ENCODE results near the gene CHD2. TPM values are rescaled to one million over a fixed set of nuclear protein-coding genes. Genes with fewer than 3 reads are reported as not detected.

The CHD2 gene
- total RNA-seq, 2 experiments from 2014 or later, result 92.8 to 95.7 TPM

DNA sequence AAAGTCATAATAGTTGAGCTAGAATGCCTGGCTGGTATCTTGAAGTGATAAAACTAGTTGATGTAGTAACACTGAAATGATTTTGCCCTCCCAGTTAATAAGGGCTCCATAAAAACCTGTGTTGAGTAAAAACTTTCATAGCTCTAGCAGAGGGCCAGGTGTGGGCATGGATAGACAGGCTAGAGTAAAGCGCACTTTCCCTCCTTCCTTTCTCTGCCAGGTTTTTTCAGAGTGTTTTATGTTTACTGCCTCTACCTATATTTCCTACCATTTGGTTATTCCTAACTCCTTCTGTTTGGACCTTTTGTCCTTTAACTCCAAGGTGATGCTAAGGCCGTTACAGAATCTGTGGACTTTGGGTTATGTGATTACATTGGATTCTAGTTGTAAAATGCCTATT, 25.3 kb downstream of the CHD2 start:
- no peak overlapping the region for H3K4me3 Mint-ChIP-seq
- H3K4me1 Mint-ChIP-seq, result peaks cover 74% of the 10 kb centered on the region
- peak overlapping the region; percentile 55 for H3K27ac Mint-ChIP-seq
- no peaks in the 10 kb centered on the region for H3K9me3 Mint-ChIP-seq
- H3K36me3 Mint-ChIP-seq, result peaks cover 78% of the 10 kb centered on the region
- no peaks in the 10 kb centered on the region for H3K27me3 Mint-ChIP-seq
- no peak for DNase-seq

DNA sequence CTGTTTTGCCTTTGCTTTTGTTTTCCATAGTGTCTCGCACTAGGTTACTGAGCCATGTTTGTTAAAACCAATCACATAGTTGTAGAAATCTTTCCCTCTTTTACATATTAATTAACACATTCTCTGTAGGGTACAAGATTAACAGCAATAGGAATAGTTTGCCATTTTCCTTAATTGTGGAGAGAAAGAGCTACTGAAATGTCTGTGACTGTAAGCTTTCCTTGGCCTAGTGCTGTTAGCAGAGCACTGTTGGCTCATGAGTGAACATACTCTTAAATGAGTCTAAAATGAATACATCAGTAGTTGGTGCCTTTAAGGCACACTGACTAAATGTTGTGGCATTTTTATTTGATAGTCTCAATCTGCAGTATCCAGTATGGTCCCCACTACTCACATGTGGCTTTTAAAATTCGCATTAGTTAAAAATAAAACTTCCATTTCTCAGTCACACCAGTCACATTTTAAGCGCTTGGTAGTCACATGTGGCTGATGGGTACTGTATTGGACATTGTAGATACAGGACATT, 28.2 kb downstream of the CHD2 start:
- no peaks in the 10 kb centered on the region for H3K27me3 Mint-ChIP-seq
- no peak for DNase-seq
- peaks cover 50% of the 10 kb centered on the region for H3K4me1 Mint-ChIP-seq
- no peak overlapping the region for H3K4me3 Mint-ChIP-seq
- peaks cover 70% of the 10 kb centered on the region for H3K36me3 Mint-ChIP-seq
- H3K27ac Mint-ChIP-seq, result peak overlapping the region; percentile 47
- no peaks in the 10 kb centered on the region for H3K9me3 Mint-ChIP-seq

DNA sequence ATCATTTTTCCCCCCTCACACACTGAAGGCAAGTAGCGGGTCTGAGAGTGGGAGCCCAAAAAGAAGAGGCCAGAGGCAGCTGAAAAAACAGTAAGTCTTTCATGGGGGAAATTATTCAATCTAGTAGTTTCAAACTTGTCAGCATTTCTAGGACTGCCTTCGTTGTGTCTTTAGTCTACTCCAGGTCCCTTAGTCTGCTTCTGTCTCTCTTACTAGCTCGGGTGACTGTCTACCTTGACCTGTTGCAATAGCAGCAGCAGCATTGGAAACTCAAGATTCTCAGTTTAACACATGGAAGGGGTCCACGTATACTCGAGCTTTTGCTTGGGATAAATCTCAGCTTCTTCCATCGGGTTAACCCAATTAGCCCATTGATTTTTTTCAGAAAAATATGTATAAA, 28.9 kb downstream of the CHD2 start:
- peak overlapping the region; percentile 47 for H3K27ac Mint-ChIP-seq
- peaks cover 48% of the 10 kb centered on the region for H3K4me1 Mint-ChIP-seq
- no peaks in the 10 kb centered on the region for H3K9me3 Mint-ChIP-seq
- no peak overlapping the region for H3K4me3 Mint-ChIP-seq
- DNase-seq, result no peak
- no peaks in the 10 kb centered on the region for H3K27me3 Mint-ChIP-seq
- H3K36me3 Mint-ChIP-seq, result peaks cover 70% of the 10 kb centered on the region

DNA sequence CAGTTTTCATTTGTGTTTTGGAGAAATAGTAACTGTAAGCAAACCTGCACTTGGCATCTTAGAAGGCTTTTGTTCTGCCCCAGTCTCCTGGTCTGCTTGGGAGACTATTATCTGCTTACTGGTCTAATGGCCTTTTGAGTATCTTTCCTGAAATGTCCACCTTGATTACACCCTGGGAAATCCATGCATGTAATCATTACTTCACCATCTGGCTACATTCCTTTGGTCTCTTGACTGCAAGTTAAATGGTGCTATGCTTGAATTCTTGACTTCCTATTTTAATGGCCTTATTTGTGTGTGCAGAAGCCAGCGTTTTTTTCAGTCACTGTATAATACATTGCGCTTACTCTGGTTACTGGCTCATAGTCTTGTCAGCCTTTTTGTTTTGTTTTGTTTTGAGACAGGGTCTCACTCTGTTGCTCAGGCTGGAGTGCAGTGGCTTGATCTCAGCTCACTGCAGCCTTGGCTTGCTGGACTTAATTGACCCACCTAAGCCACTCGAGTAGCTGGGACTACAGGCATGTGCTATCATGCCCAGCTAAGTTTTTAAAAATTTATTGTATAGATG, 30.0 kb downstream of the CHD2 start:
- Mint-ChIP-seq H3K4me3 (no peak overlapping the region), H3K36me3 (peaks cover 68% of the 10 kb centered on the region), H3K27ac (no peak overlapping the region), H3K27me3 (no peaks in the 10 kb centered on the region), H3K9me3 (no peaks in the 10 kb centered on the region), H3K4me1 (peaks cover 48% of the 10 kb centered on the region)
- no peak for DNase-seq

DNA sequence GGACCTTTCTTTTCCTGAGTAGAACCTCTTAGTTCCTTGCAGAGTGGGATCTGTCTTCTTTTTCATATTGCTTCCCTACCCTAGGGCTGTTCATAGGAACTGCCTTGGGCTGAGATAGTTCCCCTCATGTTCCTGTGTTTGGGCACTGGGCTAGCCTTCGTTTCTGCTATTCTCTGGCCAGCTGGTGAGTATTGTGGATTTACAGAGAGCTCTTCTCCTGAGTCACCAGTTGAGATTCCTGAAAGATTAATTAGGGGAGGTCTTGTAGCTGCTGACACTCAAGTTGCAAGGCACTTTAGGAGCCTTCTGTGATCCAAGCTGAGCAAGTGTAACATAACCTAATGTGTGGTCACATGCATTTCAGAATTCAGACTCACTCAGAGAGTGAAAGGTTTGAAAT, 30.7 kb downstream of the CHD2 start:
- Mint-ChIP-seq H3K4me3 (no peak overlapping the region), H3K36me3 (peaks cover 70% of the 10 kb centered on the region), H3K4me1 (peaks cover 48% of the 10 kb centered on the region), H3K27me3 (no peaks in the 10 kb centered on the region), H3K9me3 (no peaks in the 10 kb centered on the region), H3K27ac (peak overlapping the region; percentile 22)
- DNase-seq, result no peak

DNA sequence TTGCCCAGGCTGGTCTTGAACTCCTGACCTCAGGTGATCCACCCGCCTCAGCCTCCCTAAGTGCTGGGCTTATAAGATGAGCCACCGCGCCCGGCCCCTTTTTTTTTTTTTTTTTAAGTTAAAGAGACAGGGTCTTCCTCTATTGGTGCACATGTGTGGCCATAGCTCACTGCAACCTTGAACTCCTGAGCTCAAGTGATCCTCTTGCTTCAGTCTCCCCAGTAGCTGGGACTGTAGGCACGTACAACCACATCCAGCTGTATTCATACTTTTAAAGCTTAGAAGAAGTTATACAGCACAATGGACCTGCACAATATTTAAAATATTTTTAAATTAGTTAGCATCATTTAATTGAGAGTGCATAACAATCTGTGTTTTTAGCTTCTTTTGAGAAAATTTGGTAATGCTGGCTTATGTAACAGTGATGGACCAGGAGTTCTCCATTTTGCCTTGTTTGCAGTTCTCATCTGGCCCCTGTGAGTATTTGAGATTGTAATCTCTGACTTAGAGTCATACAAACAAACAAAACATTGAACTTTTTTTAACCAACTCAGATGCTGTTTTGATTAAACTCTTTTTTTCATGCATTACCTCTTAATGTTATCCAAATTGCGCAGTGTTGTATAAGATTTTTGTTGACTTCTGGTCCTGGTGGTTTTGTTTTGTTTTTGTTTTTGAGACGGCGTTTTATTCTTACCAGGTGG, 33.0 kb downstream of the CHD2 start:
- Mint-ChIP-seq H3K27me3 (no peaks in the 10 kb centered on the region), H3K4me3 (no peak overlapping the region), H3K27ac (peak overlapping the region; percentile 41), H3K9me3 (no peaks in the 10 kb centered on the region), H3K4me1 (peaks cover 42% of the 10 kb centered on the region), H3K36me3 (peaks cover 60% of the 10 kb centered on the region)
- DNase-seq, result no peak

DNA sequence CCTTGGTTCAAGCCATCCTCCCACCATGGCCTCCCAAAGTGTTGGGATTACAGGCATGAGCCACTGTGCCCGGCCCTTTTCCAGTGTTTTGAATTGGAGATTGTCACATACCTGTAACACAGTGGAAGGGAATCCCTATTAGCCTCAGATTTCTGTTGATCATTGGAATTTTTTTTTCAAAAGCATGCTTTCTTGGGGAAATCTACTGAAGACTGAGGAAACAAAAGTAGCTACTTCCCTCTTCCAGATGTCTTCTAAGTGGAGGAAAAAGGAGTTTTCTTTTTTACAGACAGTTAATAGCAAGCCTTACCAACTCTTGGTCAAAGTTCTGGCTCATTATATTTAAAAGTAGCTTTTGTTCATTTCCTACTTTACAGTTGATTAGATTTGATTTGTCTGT, 33.7 kb downstream of the CHD2 start:
- peak overlapping the region; percentile 41 for H3K27ac Mint-ChIP-seq

DNA sequence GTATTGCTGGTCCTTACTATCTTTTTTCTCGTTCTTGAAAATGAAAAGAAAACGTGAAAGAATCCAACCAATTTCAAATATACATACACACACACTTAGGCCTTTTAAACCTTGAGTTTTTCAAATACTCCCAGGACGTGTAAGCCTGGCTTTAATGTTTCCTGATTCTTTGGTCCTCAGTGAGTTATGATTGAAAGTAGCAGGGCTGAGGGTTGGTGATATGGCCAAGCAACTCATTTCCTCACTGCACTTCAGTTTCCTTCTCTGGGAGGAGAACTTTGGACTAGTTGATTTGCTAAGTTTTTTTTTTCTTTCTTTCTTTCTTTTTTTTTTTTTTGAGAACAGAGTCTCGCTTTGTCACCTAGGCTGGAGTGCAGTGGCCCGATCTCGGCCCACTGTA, 34.6 kb downstream of the CHD2 start:
- DNase-seq, result no peak
- H3K4me3 Mint-ChIP-seq, result no peak overlapping the region
- no peak overlapping the region for H3K27ac Mint-ChIP-seq
- no peaks in the 10 kb centered on the region for H3K27me3 Mint-ChIP-seq
- H3K4me1 Mint-ChIP-seq, result peaks cover 35% of the 10 kb centered on the region
- H3K36me3 Mint-ChIP-seq, result peaks cover 55% of the 10 kb centered on the region
- H3K9me3 Mint-ChIP-seq, result no peaks in the 10 kb centered on the region

More for the DNA sequence above, 33.7 kb downstream of the CHD2 start:
- H3K36me3 Mint-ChIP-seq, result peaks cover 52% of the 10 kb centered on the region
- H3K4me1 Mint-ChIP-seq, result peaks cover 36% of the 10 kb centered on the region
- no peaks in the 10 kb centered on the region for H3K9me3 Mint-ChIP-seq
- H3K4me3 Mint-ChIP-seq, result no peak overlapping the region
- DNase-seq, result no peak
- no peaks in the 10 kb centered on the region for H3K27me3 Mint-ChIP-seq

DNA sequence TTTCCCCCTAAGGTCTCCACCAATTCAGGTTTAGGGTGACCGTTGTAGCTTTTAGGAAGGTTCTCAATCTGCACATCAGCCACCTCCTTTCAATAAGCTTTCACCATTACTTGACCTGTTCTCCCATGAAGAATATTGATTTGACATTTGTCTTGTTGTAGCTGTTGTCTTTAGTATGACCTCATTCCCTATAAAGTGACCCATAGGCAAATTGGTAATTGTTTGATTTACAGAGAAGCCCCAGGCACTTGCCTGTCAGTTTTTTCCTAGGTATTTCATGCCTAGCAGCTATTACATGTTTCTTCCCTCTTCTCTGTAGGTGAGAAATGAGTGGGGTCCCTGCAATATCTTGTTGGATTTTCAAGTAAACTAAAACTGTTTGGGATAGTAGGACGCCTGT, 36.0 kb downstream of the CHD2 start:
- no peak for DNase-seq
- Mint-ChIP-seq H3K4me1 (peaks cover 31% of the 10 kb centered on the region), H3K27ac (peak overlapping the region; percentile 39), H3K36me3 (peaks cover 46% of the 10 kb centered on the region), H3K4me3 (no peak overlapping the region), H3K9me3 (no peaks in the 10 kb centered on the region), H3K27me3 (no peaks in the 10 kb centered on the region)

DNA sequence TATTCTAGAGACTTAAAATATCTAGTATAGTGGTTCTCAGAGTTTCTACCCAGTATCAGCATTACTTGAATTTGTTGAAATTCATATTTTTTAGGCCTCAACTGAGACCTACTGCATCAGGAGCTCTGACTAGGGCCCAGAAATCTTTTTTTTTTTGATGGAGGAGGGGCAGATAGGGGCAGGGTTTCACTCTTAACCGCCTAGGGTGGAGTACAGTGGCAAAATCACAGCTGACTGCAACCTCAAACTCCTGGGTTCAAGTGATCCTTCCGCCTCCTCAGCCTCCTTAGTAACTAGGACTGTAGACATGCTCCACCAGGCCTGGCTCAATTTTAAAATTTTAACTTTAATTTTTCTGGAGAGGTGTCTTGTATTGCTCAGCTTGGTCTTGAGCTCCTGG, 36.6 kb downstream of the CHD2 start:
- Mint-ChIP-seq H3K4me1 (peaks cover 34% of the 10 kb centered on the region), H3K9me3 (no peaks in the 10 kb centered on the region), H3K36me3 (peaks cover 46% of the 10 kb centered on the region), H3K4me3 (no peak overlapping the region), H3K27ac (peak overlapping the region; percentile 29), H3K27me3 (no peaks in the 10 kb centered on the region)
- no peak for DNase-seq

DNA sequence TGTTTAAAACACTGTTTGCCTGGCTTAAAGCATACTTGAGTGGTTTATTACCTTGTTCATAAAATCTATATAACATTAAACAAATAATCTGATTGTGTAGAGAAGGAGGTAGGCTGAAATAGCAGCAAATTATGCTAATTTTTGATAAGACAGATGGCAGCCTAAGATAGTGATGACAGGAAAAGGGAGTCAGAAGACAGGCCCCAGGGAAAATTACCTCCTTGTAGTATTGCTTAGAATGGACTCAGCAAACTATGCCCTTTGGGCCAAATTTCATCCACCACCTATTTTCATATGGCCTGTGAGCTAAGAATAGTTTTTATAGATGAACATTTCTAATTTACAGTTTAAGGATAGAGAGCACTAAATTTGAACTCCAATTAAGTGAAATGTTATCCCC, 37.8 kb downstream of the CHD2 start:
- peaks cover 51% of the 10 kb centered on the region for H3K36me3 Mint-ChIP-seq
- no peaks in the 10 kb centered on the region for H3K9me3 Mint-ChIP-seq
- no peak overlapping the region for H3K27ac Mint-ChIP-seq

DNA sequence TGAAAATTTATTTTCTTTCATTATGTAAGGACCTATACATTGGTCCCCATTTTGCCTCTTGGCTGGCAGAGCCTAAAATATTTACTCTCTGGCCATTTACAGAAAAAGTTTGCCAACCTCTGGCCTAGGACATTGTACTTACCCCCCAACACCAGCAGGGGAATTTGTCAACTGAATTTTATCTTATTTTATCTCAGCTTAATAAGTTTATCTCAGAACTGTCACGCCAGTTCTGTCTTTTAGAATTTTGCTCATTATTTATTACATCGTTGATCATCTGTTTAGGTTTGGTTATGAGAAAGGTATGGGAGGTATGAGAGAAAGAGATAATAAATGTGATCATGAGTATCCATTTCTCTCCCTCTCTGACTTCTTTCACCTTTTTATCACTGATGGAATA, 38.3 kb downstream of the CHD2 start:
- Mint-ChIP-seq H3K4me3 (no peak overlapping the region), H3K27ac (no peak overlapping the region), H3K4me1 (peaks cover 37% of the 10 kb centered on the region), H3K9me3 (no peaks in the 10 kb centered on the region), H3K36me3 (peaks cover 53% of the 10 kb centered on the region), H3K27me3 (no peaks in the 10 kb centered on the region)
- no peak for DNase-seq

More for the DNA sequence above, 37.8 kb downstream of the CHD2 start:
- Mint-ChIP-seq H3K27me3 (no peaks in the 10 kb centered on the region), H3K4me3 (no peak overlapping the region), H3K4me1 (peaks cover 38% of the 10 kb centered on the region)
- no peak for DNase-seq

DNA sequence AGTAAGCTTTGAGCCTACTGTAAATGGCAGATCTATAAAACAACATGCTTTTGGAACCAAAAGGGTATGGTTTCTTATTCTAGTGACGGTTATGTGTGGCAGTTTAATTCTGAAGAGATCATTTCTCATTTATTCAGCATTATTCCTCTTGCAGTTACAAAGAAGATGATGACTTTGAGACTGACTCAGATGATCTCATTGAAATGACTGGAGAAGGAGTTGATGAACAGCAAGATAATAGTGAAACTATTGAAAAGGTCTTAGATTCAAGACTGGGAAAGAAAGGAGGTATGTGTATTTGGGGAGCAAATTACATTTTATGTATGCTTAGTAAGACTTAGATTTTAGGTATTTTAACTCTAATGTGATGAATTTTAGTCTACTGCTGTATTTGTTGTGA, 41.5 kb downstream of the CHD2 start:
- peaks cover 8% of the 10 kb centered on the region for H3K9me3 Mint-ChIP-seq
- H3K4me1 Mint-ChIP-seq, result peaks cover 17% of the 10 kb centered on the region
- peak overlapping the region; percentile 43 for H3K27ac Mint-ChIP-seq
- H3K27me3 Mint-ChIP-seq, result no peaks in the 10 kb centered on the region
- no peak overlapping the region for H3K4me3 Mint-ChIP-seq
- peaks cover 60% of the 10 kb centered on the region for H3K36me3 Mint-ChIP-seq
- DNase-seq, result no peak

DNA sequence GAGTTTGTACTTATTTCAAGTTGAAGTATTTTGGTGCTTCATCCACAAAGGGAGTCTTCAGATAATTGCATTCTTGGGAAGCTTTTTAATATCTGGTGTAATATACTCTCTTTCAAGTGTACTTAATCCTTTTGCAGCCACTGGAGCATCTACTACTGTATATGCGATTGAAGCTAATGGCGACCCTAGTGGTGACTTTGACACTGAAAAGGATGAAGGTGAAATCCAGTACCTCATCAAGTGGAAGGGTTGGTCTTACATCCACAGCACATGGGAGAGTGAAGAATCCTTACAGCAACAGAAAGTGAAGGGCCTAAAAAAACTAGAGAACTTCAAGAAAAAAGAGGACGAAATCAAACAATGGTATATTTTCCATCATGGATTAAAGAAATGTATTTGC, 42.6 kb downstream of the CHD2 start:
- Mint-ChIP-seq H3K9me3 (peaks cover 13% of the 10 kb centered on the region), H3K4me1 (peaks cover 9% of the 10 kb centered on the region), H3K27me3 (no peaks in the 10 kb centered on the region), H3K27ac (peak overlapping the region; percentile 5), H3K4me3 (no peak overlapping the region), H3K36me3 (peaks cover 65% of the 10 kb centered on the region)
- DNase-seq, result no peak

DNA sequence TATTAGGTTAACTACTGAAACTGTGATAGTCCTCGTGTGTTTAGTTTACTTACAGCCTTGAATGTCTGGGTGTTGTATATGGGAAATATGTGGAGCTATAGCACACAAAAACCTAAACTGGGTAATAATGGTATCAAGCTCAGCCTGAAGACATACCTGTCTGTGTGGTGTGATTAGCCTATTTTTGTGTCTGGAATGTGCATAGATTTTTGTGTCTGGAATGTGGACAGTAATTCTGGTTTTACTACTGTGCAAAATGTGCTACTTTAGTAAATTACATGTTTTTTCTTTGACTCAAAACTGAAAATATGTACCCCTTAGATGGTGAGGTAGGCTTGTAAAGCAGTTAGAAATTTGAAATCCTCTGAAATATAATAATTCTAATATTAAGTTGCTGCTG, 43.5 kb downstream of the CHD2 start:
- Mint-ChIP-seq H3K27me3 (no peaks in the 10 kb centered on the region), H3K27ac (no peak overlapping the region), H3K4me3 (no peak overlapping the region), H3K36me3 (peaks cover 74% of the 10 kb centered on the region), H3K4me1 (peaks cover 9% of the 10 kb centered on the region), H3K9me3 (peaks cover 20% of the 10 kb centered on the region)
- DNase-seq, result no peak
